Stomach (tissue), 19 donors: ENCODE results near the gene MFF. TPM values are rescaled to one million over a fixed set of nuclear protein-coding genes. Genes with fewer than 3 reads are reported as not detected.
A peak's percentile ranks its signal among the peaks of the same experiment; 100 is the strongest.

ENCODE experiments used
- DNase-seq, 2 donors: peaks; one replicate each; pipeline versions ENCODE4 v3.0.0 to v3.0.0-alpha.2; 2013 to 2019
- H3K27ac ChIP-seq, 5 donors: fragments of 200-600 bp in 4 of 5; sonication (generic) in 4 of 5; one replicate each; pipeline ENCODE4 v1.5.1; 2013 to 2019; ENCODE audit warnings: mild to moderate bottlenecking in 1 of 5, moderate library complexity in 1 of 5
- H3K27me3 ChIP-seq, 3 donors: fragments of 200-600 bp; sonication (generic); one replicate each; pipeline ENCODE4 v1.5.1; 2017 to 2019; ENCODE audit warnings: mixed run types in 1 of 3
- H3K36me3 ChIP-seq, 4 donors: fragments of 200-600 bp; sonication (generic); 1 replicate in 3 of 4; 2 replicates in 1 of 4; pipeline ENCODE4 v1.5.1; 2016 to 2019
- H3K4me1 ChIP-seq, 4 donors: fragments of 200-600 bp; sonication (generic); one replicate each; pipeline ENCODE4 v1.5.1; 2016 to 2019
- H3K4me3 ChIP-seq, 4 donors: fragments of 200-600 bp; sonication (generic) in 3 of 4; one replicate each; pipeline ENCODE4 v1.5.1; 2016 to 2019; ENCODE audit warnings: mild to moderate bottlenecking in 1 of 4
- H3K9me3 ChIP-seq, 4 donors: fragments of 200-600 bp; sonication (generic); one replicate each; pipeline ENCODE4 v1.5.1; 2016 to 2019
- EP300 ChIP-seq: sonication (generic); formaldehyde crosslinking; IDR thresholded peaks from one replicate; pipeline ENCODE4 v1.6.1; 2017; ENCODE audit warnings: antibody characterized with exemption
- POLR2A ChIP-seq, 4 donors: fragments of 450-650 bp; IDR thresholded peaks; one replicate each; pipeline ENCODE4 v1.6.1; 2016; ENCODE audit warnings: antibody characterized with exemption in 4 of 4, control low read depth in 2 of 4, mild to moderate bottlenecking in 1 of 4, moderate library complexity in 1 of 4
- POLR2AphosphoS5 ChIP-seq, 3 donors: sonication (generic); formaldehyde crosslinking; IDR thresholded peaks; one replicate each; pipeline ENCODE4 v1.6.1; 2016; ENCODE audit warnings: antibody characterized with exemption in 3 of 3
- whole genome bisulfite sequencing, 5 donors: extraction: QIAGEN DNeasy Blood & Tissue Kit in 3 of 5; methylation state at CpG; one replicate each; pipeline versions ENCODE4 v1.1.5 to v1.1.7; 2013 to 2018; 5-methylcytosine and 5-hydroxymethylcytosine counted together
- intact Hi-C: fragments of 100-400 bp; cut with DNase I; formaldehyde crosslinking; loops from one replicate; pipeline ENCODE4 v1.15.1; 2023; ENCODE audit warnings: low total_unique reads
- long read RNA-seq, 10 donors: transcript quantifications; one replicate each; lab custom pipeline, GENCODE V29; 2026
- polyA plus RNA-seq, 3 donors: library from polyadenylated mRNA; stranded (reverse); fragments of 200-250 nt; gene quantifications; one replicate each; pipeline ENCODE4 v1.2.3, GENCODE V29; 2013
- total RNA-seq, 5 donors: library from RNA; depleted of rRNA; stranded (reverse); fragments of >200 nt; gene quantifications; one replicate each; pipeline versions ENCODE4 v1.1.0 to v1.2.3, GENCODE V29; 2014 to 2016
- TF ChIP-seq, protein P1 (sequence below), 7 experiments: fragments of 450-650 bp in 4 of 7; fragments of 200-600 bp in 3 of 7; sonication (generic) in 3 of 7; IDR thresholded peaks; one replicate each; pipeline ENCODE4 v1.5.1; 2016 to 2019; ENCODE audit warnings: antibody characterized with exemption in 7 of 7, control low read depth in 2 of 7, mild to moderate bottlenecking in 1 of 7
- donor health status: healthy with polysubstance abuse.
- donor health status: Bipolar disorder and iron deficiency.
- donor health status: healthy.

The MFF gene, protein sequence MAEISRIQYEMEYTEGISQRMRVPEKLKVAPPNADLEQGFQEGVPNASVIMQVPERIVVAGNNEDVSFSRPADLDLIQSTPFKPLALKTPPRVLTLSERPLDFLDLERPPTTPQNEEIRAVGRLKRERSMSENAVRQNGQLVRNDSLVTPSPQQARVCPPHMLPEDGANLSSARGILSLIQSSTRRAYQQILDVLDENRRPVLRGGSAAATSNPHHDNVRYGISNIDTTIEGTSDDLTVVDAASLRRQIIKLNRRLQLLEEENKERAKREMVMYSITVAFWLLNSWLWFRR
- total RNA-seq (100 to 1,000 TPM in 2 of 5 donors, 10 to 100 TPM in 3; 16.8 to 322 (median 92.3) TPM), polyA plus RNA-seq (10 to 100 TPM; 66.4 to 86.8 (median 80.9) TPM)
- long read RNA-seq, donor 1, partial matches to known transcripts = 0 of 7 reads
- long read RNA-seq, donor 1, other reads (novel, unspliced or antisense) = 0 of 7 reads
- long read RNA-seq, donor 2, partial matches to known transcripts = 0 of 14 reads
- long read RNA-seq, donor 2, other reads (novel, unspliced or antisense) = 0 of 14 reads
- long read RNA-seq, donor 3, partial matches to known transcripts = 0 of 9 reads
- long read RNA-seq, donor 3, other reads (novel, unspliced or antisense) = 0 of 9 reads
- long read RNA-seq, donor 4, partial matches to known transcripts = 0 of 4 reads
- long read RNA-seq, donor 4, other reads (novel, unspliced or antisense) = 0 of 4 reads
- long read RNA-seq, donor 5, transcript MFF-201 (9 exons, 2,004 nt) = major isoform, 7 of 29 reads
- long read RNA-seq, donor 5, transcript MFF-205 (7 exons, 1,085 nt) = major isoform, 7 of 29 reads
- long read RNA-seq, donor 5, partial matches to known transcripts = 0 of 29 reads
- long read RNA-seq, donor 5, other reads (novel, unspliced or antisense) = 0 of 29 reads
- long read RNA-seq, donor 6 = 0 reads
- long read RNA-seq, donor 7, transcript MFF-201 (9 exons, 2,004 nt) = major isoform, 10 of 26 reads
- long read RNA-seq, donor 7, transcript MFF-205 (7 exons, 1,085 nt) = minor isoform, 9 of 26 reads
- long read RNA-seq, donor 7, partial matches to known transcripts = 0 of 26 reads
- long read RNA-seq, donor 7, other reads (novel, unspliced or antisense) = 0 of 26 reads
- long read RNA-seq, donor 8, transcript MFF-201 (9 exons, 2,004 nt) = minor isoform, 5 of 25 reads
- long read RNA-seq, donor 8, transcript MFF-205 (7 exons, 1,085 nt) = major isoform, 6 of 25 reads
- long read RNA-seq, donor 8, partial matches to known transcripts = 0 of 25 reads
- long read RNA-seq, donor 8, other reads (novel, unspliced or antisense) = 0 of 25 reads
- long read RNA-seq, donor 9, transcript MFF-205 (7 exons, 1,085 nt) = major isoform, 9 of 29 reads
- long read RNA-seq, donor 9, partial matches to known transcripts = 5 of 29 reads
- long read RNA-seq, donor 9, other reads (novel, unspliced or antisense) = 0 of 29 reads
- long read RNA-seq, donor 10, transcript MFF-201 (9 exons, 2,004 nt) = major isoform, 7 of 16 reads
- long read RNA-seq, donor 10, partial matches to known transcripts = 0 of 16 reads
- long read RNA-seq, donor 10, other reads (novel, unspliced or antisense) = 0 of 16 reads

DNA sequence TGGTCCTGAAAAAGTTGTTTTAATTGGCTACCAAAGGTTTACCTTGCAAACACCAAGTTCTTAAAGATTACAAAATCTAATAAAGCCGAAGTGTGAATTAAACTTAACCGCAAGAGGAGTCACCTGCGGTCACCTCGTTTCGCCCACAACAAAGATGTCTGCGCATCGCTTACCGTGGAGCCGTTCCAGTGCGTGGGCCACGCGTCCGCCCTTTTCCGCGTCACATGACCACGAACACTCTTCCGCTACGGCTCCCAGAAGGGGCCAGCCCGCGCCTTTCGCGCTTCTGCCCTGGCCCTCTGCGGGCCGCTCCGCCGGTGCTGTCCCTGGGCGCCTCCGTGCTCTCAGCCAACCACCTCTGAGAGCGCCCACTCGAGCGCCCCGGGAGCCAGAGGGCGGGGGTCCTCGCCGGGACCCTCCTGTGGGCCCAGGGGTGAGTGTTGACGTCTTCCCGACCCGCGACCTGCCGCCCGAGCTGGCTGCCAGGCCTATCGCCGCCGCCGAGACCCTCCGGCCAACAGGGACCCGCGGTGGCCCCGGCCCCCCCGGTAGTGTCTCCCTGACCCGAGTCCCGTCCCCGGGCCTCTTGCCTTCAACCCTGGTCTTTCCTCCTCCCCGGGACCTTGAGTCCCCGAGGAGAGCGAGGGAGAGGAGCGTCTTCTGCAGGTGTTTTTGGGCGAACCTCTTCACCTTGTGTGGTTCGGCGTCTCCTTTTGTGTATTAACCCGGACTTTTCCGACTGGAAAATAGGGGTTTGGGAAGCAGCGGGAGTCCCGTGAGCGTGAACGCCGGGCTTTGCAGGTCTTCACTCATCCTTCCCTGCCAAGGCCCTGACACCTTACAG is at the start of gene MFF:
MFF (plus strand) TSS at position 257 of the 844 bp plus-strand sequence. CDS start 5,415 bp downstream, outside the sequence.
- peak; percentile 94 to 98 for DNase-seq

DNA sequence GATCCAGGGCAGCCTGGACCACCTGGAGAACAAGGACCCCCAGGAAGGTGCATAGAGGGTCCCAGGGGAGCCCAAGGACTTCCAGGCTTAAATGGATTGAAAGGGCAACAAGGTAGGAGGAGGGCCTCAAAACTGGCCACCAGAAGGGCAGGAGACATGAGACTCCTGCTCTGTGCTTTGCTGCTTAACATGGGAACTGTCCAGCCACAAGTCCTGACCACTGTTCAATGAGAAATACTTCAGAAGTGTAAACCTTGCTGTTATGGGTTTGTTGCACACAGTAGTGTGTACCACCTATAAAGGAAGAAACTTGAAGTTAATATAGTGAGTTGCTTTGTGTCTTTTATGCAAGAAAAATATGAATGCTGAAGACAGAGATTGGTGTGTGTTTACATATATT is 44.2 kb upstream of the MFF start:
- Histone ChIP-seq H3K27ac (no peak overlapping the region), H3K27me3 (no peaks in the 10 kb centered on the region), H3K4me3 (no peak overlapping the region), H3K36me3 (no peaks in the 10 kb centered on the region), H3K9me3 (no peaks in the 10 kb centered on the region), H3K4me1 (no peaks in the 10 kb centered on the region)
- TF ChIP-seq EP300 = no peak
- no peak for TF ChIP-seq POLR2AphosphoS5 (IDR thresholded peaks at IDR 0.05)
- no peak for TF ChIP-seq POLR2A (IDR thresholded peaks at IDR 0.05)
- TF ChIP-seq, protein P1, sequence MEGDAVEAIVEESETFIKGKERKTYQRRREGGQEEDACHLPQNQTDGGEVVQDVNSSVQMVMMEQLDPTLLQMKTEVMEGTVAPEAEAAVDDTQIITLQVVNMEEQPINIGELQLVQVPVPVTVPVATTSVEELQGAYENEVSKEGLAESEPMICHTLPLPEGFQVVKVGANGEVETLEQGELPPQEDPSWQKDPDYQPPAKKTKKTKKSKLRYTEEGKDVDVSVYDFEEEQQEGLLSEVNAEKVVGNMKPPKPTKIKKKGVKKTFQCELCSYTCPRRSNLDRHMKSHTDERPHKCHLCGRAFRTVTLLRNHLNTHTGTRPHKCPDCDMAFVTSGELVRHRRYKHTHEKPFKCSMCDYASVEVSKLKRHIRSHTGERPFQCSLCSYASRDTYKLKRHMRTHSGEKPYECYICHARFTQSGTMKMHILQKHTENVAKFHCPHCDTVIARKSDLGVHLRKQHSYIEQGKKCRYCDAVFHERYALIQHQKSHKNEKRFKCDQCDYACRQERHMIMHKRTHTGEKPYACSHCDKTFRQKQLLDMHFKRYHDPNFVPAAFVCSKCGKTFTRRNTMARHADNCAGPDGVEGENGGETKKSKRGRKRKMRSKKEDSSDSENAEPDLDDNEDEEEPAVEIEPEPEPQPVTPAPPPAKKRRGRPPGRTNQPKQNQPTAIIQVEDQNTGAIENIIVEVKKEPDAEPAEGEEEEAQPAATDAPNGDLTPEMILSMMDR (IDR thresholded peaks at IDR 0.05) = no peak
- DNase-seq = peak in 1 of 2 donors; percentile 18
- intact Hi-C loops = no loop called here

More for the DNA sequence above, at the start of gene MFF:
- 0 to 7% (median 0%) methylated on average over 24 to 67 of the region's 67 CpGs for WGBS, 5 donors
- Histone ChIP-seq H3K27me3 (no peaks in the 10 kb centered on the region), H3K4me3 (peak within 1 kb of the TSS; percentile 83 to 94 (median 89)), H3K4me1 (peaks cover 5 to 32% (median 20%) of the 10 kb centered on the region in 4 donors), H3K9me3 (no peaks in the 10 kb centered on the region), H3K27ac (peak within 1 kb of the TSS; percentile 83 to 96 (median 92)), H3K36me3 (peaks cover 0 to 16% (median 5%) of the 10 kb centered on the region in 4 donors)
- intact Hi-C loops = no loop called here
- TF ChIP-seq POLR2AphosphoS5 (IDR thresholded peaks at IDR 0.05) (peak; percentile 94 to 99 (median 96)), EP300 (no peak), POLR2A (IDR thresholded peaks at IDR 0.05) (peak in 1 of 4 donors; percentile 48)
- TF ChIP-seq, protein P1 (IDR thresholded peaks at IDR 0.05) = no peak

DNA sequence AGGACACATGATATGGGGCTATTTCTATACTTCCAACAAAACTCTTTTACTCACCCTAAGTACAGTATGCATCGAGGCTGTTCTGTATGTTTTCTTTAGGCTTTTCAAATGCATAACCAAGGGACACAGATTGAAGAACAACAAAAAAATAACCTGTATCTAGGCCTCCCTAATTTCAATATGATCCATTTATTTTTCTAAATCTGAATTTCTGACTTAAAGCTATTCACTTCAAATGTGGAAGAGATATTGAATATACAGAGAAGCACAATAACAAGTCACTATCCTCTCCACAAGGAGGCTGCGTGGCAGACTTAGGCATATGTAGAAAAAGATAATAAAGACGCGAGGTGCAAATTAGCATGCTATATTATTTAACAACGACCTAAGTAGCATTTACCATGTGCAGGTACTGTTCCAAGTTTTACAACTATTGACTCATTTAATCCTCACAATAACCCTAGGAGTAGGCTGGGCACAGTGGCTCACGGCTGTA is 39.3 kb upstream of the MFF start:
- H3K27me3 ChIP-seq = no peaks in the 10 kb centered on the region
- H3K9me3 ChIP-seq = no peaks in the 10 kb centered on the region
- H3K27ac ChIP-seq = no peak overlapping the region
- H3K4me1 ChIP-seq = no peaks in the 10 kb centered on the region
- TF ChIP-seq POLR2A (IDR thresholded peaks at IDR 0.05) (no peak), POLR2AphosphoS5 (IDR thresholded peaks at IDR 0.05) (no peak), EP300 (no peak)
- TF ChIP-seq, protein P1 (IDR thresholded peaks at IDR 0.05) = no peak
- H3K4me3 ChIP-seq = no peak overlapping the region
- intact Hi-C loops = no loop called here
- H3K36me3 ChIP-seq = no peaks in the 10 kb centered on the region
- DNase-seq = no peak
- 88 to 94% (median 93%) methylated on average over 6 of the region's 6 CpGs for WGBS, 5 donors
